Activated naive CD4-positive, alpha-beta T cell treated with Interleukin-2 at 50 U/mL for 16 hours (primary cell): ENCODE results near the gene IGSF23.
"Not testable (repeated sequence)": the region's sequence is repeated elsewhere in the genome, so short reads cannot be mapped to it uniquely, and the experiment has no call there.

ENCODE experiments used
- DNase-seq: peaks from one replicate; pipeline ENCODE4 v3.0.0-alpha.2; 2020

The IGSF23 gene

GRCh38 chr19:44670027-44670426, 56.7 kb downstream of the IGSF23 start:
- DNase-seq = not testable (repeated sequence)

- no peak for DNase-seq
Observed at GRCh38 chr19:44671400-44671799, 58.0 kb downstream of the IGSF23 start, which contains the start of gene CEACAM19. CEACAM19 (plus strand) TSS chr19:44671482; CDS start chr19:44671932, 450 bp downstream.

- no peak for DNase-seq
Observed at GRCh38 chr19:44672226-44672625, 58.9 kb downstream of the IGSF23 start.

DNA sequence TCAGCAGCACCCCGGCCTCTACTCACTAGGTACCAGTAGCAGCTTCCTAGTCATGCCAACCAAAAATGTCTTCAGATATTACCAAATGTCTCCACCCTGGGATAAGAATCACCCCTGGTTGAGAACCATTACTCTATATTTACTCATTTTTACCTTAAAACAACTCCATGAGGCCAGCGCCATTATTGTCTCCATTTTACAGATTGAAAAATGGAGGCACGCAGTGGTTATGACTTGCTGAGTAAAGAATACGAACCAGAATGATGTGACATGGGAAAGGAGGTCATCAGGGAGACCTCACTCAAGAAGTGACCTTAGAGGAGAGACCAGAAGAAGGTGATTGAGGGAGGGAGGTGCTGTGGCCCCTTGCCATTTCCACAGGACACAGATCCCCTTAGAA, 60.1 kb downstream of the IGSF23 start:
- no peak for DNase-seq

DNA sequence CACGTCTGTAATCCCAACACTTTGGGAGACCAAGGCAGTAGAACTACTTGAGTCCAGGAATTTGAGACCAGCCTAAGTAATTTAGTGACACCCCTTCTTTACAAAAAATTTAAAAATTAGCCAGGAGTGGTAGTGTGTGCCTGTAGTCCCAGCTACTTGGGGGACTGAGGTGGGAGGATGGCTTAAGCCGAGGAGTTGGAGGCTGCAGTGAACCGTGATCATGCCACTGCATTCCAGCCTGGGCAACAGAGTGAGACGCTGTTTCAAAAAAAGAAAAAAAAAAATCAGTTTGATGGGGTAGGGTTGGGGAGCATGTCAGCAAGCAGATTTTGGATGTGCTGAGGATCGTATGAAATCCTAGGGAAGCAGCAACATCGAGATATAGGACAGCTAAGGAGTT, 62.2 kb downstream of the IGSF23 start:
- no peak for DNase-seq

- no peak for DNase-seq
Observed at GRCh38 chr19:44677019-44677811, 63.9 kb downstream of the IGSF23 start.

- no peak for DNase-seq
Observed at GRCh38 chr19:44680536-44680935, 67.2 kb downstream of the IGSF23 start.

DNA sequence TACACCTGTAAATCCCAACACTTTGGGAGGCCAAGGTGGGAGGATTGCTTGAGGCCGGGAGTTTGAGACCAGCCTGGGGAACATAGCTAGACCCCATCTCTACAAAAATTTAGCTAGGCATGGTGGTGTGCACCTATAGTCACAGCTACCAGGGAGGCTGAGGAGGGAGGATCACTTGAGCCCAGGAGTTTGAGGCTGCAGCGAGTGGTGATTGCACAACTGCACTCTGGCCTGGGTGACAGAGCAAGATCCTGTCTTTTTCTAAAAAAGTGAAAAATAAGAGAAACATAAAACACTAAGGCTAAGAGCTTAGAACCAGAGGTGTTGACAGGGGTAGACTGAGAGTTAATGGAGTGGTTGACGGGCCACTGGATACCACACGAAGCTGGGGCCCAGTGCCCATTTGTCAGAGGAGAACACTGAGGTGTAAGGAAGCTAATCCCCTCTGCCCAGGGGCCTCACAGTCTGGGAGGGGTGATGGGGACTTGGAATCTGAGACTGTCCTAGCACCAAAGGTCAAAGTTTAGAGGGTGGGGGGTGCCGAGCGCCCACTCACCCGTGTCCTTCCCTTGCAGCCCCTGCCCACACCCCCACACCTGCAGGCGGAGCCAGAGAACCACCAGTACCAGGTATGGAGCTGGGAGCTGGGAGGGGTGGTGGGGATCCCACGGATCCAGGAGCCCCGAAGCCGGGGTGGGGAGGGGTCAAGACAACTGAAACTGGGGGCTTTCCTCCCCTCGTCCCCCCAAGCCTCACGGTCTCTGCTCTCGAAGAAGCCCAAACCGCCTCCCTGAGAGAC, 68.8 kb downstream of the IGSF23 start:
- no peak for DNase-seq

DNA sequence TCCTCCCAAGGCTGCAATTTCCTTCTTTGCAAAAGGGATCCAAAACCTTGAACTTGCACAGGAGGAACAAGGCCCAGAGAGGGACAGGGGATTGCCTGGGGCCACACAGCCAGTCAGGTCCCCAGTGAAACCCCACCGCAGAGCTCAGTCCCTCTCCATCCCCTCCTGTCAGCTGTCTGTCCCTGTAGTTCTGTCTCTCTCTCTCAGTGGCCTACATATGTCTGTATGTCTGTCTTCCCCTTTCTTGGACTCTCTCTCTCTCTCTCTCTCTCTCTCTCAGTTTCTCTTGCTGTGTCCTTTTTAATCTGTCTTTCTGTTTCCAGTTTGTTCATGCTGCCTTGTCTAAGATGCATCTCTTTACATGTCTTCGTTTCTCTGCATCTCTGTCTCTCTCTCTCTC, 69.4 kb downstream of the IGSF23 start:
- DNase-seq = no peak

DNA sequence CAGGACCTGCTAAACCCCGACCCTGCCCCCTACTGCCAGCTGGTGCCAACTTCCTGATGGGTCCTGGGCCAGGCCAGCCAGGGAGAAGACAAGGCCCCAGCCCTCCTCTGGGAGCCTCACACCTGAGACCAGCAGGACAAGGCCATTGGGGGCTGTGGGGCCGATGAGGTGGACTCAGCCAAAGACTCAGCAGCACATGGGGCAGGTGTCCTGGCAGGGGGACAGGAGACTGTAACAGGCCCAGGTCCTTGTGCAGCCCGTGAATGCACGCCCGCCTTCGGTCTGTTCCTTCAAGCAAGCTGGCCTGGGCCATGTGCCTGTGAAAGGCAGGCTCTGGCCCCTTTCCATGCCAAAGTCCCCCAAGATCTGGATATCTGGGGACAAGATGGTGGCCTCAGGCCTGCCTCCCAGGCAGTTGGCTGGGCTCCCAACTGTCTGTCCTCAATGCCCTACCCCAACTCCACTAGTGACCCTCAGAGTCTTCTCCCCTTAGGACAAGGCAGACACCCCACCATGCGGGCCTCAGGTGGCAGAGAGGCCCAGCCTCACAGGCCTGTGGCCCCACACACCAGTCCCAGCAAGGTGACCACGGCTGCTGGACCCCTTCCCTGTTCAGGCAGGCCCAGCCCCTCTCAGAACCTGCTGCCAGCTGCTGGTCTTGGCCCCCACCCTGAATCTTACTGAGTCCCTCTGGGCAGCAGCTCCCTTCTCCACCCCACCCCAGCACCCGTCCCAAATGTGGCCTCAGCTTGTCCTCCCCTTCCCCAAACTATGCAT, 70.3 kb downstream of the IGSF23 start:
- DNase-seq = no peak

DNA sequence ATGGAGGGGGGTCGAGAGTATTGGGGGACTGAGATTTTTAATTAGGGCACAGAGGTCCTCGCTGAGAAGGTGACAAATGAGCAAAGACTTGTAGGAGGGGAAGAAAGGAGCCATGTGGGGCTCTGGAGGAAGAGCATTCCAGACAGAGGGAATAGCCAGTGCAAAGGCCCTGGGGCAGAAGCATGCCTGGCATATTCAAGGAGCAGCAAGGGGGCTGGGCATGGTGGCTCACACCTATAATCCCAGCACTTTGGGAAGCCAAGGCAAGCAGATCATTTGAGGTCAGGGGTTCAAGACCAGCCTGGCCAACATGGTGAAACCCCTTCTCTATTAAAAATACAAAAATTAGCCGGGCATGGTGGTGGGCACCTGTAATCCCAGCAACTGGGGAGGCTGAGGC, 71.0 kb downstream of the IGSF23 start:
- not testable (repeated sequence) for DNase-seq

- no peak for DNase-seq
Observed at GRCh38 chr19:44684892-44685863, 71.8 kb downstream of the IGSF23 start.

DNA sequence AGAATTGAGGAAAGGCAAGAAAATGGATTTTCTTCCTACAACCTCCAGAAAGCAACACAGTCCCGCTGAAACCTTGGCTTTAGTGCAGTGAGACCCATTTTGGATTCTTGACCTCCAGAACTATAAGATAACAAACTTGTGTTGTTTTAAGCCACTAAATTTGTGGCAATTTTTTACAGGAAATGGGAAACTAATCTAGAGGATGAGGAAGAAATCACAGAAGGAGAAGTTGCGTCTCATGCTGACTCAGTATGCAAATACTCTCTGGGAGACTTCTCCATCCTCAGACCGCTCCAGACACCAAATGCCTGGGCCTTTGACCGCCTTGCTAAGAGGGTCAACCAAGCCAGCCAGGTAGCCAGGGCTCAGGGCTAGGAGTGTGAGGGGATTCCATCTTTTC, 72.5 kb downstream of the IGSF23 start:
- DNase-seq = no peak
